Keratinocyte (primary cell): ENCODE data around the gene APAF1. TPM values are rescaled to one million over a fixed set of nuclear protein-coding genes. Genes with fewer than 3 reads are reported as not detected.

ENCODE experiments used
- DNase-seq: peaks from one replicate; pipeline ENCODE4 v3.0.0-alpha.2; 2011; ENCODE audit warnings: low read depth, missing footprints, low spot score
- FAIRE-seq: peaks from 2 replicates; lab custom pipeline; 2011; peaks lifted over from hg19 to GRCh38; lab: Jason Lieb, UNC
- H2AFZ ChIP-seq: 2 replicates; pipeline ENCODE4 v1.6.0; 2012; ENCODE audit warnings: low read length, control low read depth, inconsistent platforms; ENCODE audit not compliant: control insufficient read depth
- H3K27ac ChIP-seq: 2 replicates; pipeline ENCODE4 v1.5.1; 2011; ENCODE audit warnings: low read length; ENCODE audit not compliant: control insufficient read depth, insufficient read depth
- H3K27me3 ChIP-seq: 3 replicates; pipeline ENCODE4 v1.6.0; 2011; ENCODE audit warnings: low read length; ENCODE audit not compliant: control insufficient read depth, insufficient read depth; ENCODE audit errors: extremely low read depth
- H3K36me3 ChIP-seq, 2 experiments: 2 replicates in 1 of 2; 3 replicates in 1 of 2; pipeline ENCODE4 v1.5.1; 2011; ENCODE audit warnings: low read length in 2 of 2, mild to moderate bottlenecking in 1 of 2; ENCODE audit not compliant: control insufficient read depth in 2 of 2, insufficient read depth in 2 of 2; ENCODE audit errors: extremely low read depth in 1 of 2
- H3K4me1 ChIP-seq: 3 replicates; pipeline ENCODE4 v1.5.1; 2011; ENCODE audit warnings: low read length; ENCODE audit not compliant: control insufficient read depth, insufficient read depth; ENCODE audit errors: extremely low read depth
- H3K4me2 ChIP-seq: 3 replicates; pipeline ENCODE4 v1.6.0; 2011; ENCODE audit warnings: low read depth, low read length; ENCODE audit not compliant: control insufficient read depth, insufficient read depth; ENCODE audit errors: extremely low read depth
- H3K4me3 ChIP-seq, 3 experiments: fragments of 200-600 bp in 1 of 3; sonication (generic) in 1 of 3; 2 replicates in 2 of 3; 3 replicates in 1 of 3; pipeline ENCODE4 v1.5.1; 2011 to 2016; ENCODE audit warnings: low read length in 3 of 3, mild to moderate bottlenecking in 3 of 3, control low read depth in 2 of 3, inconsistent platforms in 1 of 3, low read depth in 1 of 3, mixed read lengths in 1 of 3, mixed run types in 1 of 3, moderate library complexity in 1 of 3; ENCODE audit not compliant: control insufficient read depth in 2 of 3, insufficient read depth in 2 of 3; ENCODE audit errors: extremely low read depth in 1 of 3
- H3K79me2 ChIP-seq: 2 replicates; pipeline ENCODE4 v1.6.0; 2012; ENCODE audit warnings: low read length; ENCODE audit not compliant: control insufficient read depth, insufficient read depth
- H3K9ac ChIP-seq: 3 replicates; pipeline ENCODE4 v1.6.0; 2011; ENCODE audit warnings: low read length; ENCODE audit not compliant: control insufficient read depth, insufficient read depth; ENCODE audit errors: extremely low read depth
- H3K9me1 ChIP-seq: 3 replicates; pipeline ENCODE4 v1.6.0; 2011; ENCODE audit warnings: low read length; ENCODE audit not compliant: control insufficient read depth, insufficient read depth; ENCODE audit errors: extremely low read depth
- H3K9me3 ChIP-seq: 2 replicates; pipeline ENCODE4 v1.5.1; 2012; ENCODE audit warnings: low read depth, low read length; ENCODE audit not compliant: control insufficient read depth
- H4K20me1 ChIP-seq: 3 replicates; pipeline ENCODE4 v1.6.0; 2011; ENCODE audit warnings: low read length; ENCODE audit not compliant: control insufficient read depth, insufficient read depth; ENCODE audit errors: extremely low read depth
- EZH2 ChIP-seq: IDR thresholded peaks from one replicate; pipeline ENCODE4 v1.6.1; 2012; ENCODE audit warnings: inconsistent platforms, mild to moderate bottlenecking, low read length, moderate library complexity
- dilution Hi-C: fragments of 300-500 bp; cut with MboI; formaldehyde crosslinking; loops from one replicate; pipeline ENCODE4 v1.7.0; 2020; ENCODE audit warnings: low sequenced_read_pairs; ENCODE audit not compliant: extremely low pct_ligation_motif_present
- polyA plus RNA-seq, 5 experiments: library from polyadenylated mRNA; depleted of rRNA in 3 of 5; stranded (reverse) in 3 of 5; stranded (forward) in 1 of 5; unstranded in 1 of 5; fragments of >200 nt; gene quantifications; 1 replicate in 1 of 5; 2 replicates in 3 of 5; 3 replicates in 1 of 5; pipeline versions ENCODE4 v1.2.1 to v1.2.3, GENCODE V29; 2011 to 2012; ENCODE audit warnings: missing spikeins in 2 of 5, low read depth in 1 of 5, low replicate concordance in 1 of 5
- TF ChIP-seq, protein P1 (sequence below), 3 experiments: IDR thresholded peaks in 1 of 3; conservative IDR thresholded peaks in 1 of 3; optimal IDR thresholded peaks in 1 of 3; 2 replicates in 2 of 3; 3 replicates in 1 of 3; pipeline versions ENCODE3 to v1.5.1; 2011; ENCODE audit warnings: low read length in 3 of 3, mild to moderate bottlenecking in 3 of 3, moderate library complexity in 2 of 3, control low read depth in 1 of 3, inconsistent platforms in 1 of 3; ENCODE audit not compliant: insufficient read depth in 2 of 3; ENCODE audit errors: extremely low read depth in 1 of 3

Gene APAF1
- polyA plus RNA-seq, 1 donor (not counting 4 experiments of a cell fraction or from before 2014, with no cell fraction given): 9.9 TPM

DNA sequence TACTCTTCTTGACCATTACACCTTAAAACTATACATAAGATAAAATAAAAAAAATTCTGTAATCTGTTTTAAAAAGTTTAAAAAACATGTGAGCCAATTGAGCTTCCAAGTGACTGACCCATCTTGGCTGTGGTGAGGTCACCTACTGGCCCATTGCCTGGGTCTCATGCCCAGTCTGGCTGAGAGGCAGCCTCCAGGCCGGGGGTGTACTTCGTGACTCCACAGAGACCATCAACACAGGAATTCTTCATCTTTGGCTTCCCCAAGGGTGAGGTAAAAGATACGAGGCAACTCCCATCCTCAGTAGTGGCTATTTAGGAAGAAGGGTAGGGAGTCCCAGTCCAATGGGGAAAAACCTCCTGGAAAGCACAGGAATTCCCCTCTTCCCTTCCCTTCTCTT lies 113.2 kb downstream of the APAF1 start:
- dilution Hi-C loops: no loop called here
- no peaks in the 10 kb centered on the region for H3K36me3 ChIP-seq
- no peak for TF ChIP-seq EZH2
- TF ChIP-seq, protein P1, sequence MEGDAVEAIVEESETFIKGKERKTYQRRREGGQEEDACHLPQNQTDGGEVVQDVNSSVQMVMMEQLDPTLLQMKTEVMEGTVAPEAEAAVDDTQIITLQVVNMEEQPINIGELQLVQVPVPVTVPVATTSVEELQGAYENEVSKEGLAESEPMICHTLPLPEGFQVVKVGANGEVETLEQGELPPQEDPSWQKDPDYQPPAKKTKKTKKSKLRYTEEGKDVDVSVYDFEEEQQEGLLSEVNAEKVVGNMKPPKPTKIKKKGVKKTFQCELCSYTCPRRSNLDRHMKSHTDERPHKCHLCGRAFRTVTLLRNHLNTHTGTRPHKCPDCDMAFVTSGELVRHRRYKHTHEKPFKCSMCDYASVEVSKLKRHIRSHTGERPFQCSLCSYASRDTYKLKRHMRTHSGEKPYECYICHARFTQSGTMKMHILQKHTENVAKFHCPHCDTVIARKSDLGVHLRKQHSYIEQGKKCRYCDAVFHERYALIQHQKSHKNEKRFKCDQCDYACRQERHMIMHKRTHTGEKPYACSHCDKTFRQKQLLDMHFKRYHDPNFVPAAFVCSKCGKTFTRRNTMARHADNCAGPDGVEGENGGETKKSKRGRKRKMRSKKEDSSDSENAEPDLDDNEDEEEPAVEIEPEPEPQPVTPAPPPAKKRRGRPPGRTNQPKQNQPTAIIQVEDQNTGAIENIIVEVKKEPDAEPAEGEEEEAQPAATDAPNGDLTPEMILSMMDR (optimal IDR thresholded peaks at IDR 0.05 in 1 of 3, IDR thresholded peaks at IDR 0.05 in 1 of 3, conservative IDR thresholded peaks at IDR 0.05 in 1 of 3; ENCODE audit: extremely low read depth in 1 of 3, insufficient read depth in 2 of 3, low read length in 3 of 3): no peak
- no peaks in the 10 kb centered on the region for H4K20me1 ChIP-seq
- no peak for DNase-seq
- no peaks in the 10 kb centered on the region for H3K9me1 ChIP-seq
- H2AFZ ChIP-seq: no peak overlapping the region
- no peak overlapping the region for H3K4me2 ChIP-seq
- no peaks in the 10 kb centered on the region for H3K79me2 ChIP-seq
- H3K4me1 ChIP-seq: no peaks in the 10 kb centered on the region
- no peak overlapping the region for H3K9ac ChIP-seq
- no peak overlapping the region for H3K4me3 ChIP-seq
- no peak for FAIRE-seq
- no peaks in the 10 kb centered on the region for H3K27me3 ChIP-seq
- H3K9me3 ChIP-seq: no peaks in the 10 kb centered on the region
- H3K27ac ChIP-seq: no peak overlapping the region

DNA sequence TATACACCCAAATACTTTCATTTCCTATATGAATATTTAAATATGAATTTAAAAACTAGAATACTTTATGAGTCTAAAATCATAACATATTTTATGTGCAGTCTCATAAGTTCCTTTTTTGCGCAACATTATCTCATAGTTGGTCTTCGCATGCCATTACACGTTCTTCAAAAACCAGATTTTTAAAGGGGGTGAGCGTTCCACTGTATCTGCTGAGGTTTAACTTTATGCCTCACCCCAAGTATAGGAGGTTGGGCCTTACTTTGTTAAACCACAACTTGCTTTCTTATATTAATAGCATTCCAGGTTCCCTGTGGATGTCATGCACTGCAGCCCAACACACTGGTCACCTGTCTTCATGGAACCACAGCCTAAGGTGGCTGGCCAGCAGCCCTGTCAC lies 118.6 kb downstream of the APAF1 start:
- no peaks in the 10 kb centered on the region for H3K36me3 ChIP-seq
- DNase-seq (peak; percentile 1), FAIRE-seq (no peak)
- H3K79me2 ChIP-seq: no peaks in the 10 kb centered on the region
- H3K4me3 ChIP-seq: no peak overlapping the region
- no peak for TF ChIP-seq EZH2
- TF ChIP-seq, protein P1 (optimal IDR thresholded peaks at IDR 0.05 in 1 of 3, IDR thresholded peaks at IDR 0.05 in 1 of 3, conservative IDR thresholded peaks at IDR 0.05 in 1 of 3; ENCODE audit: extremely low read depth in 1 of 3, insufficient read depth in 2 of 3, low read length in 3 of 3): no peak
- H3K4me1 ChIP-seq: peaks cover 4% of the 10 kb centered on the region
- H3K27me3 ChIP-seq: no peaks in the 10 kb centered on the region
- no peaks in the 10 kb centered on the region for H3K9me3 ChIP-seq
- H3K9me1 ChIP-seq: no peaks in the 10 kb centered on the region
- H2AFZ ChIP-seq: no peak overlapping the region
- no peak overlapping the region for H3K27ac ChIP-seq
- no peak overlapping the region for H3K9ac ChIP-seq
- no peak overlapping the region for H3K4me2 ChIP-seq
- dilution Hi-C loops: no loop called here
- no peaks in the 10 kb centered on the region for H4K20me1 ChIP-seq
